ENCODE results near the gene CAMK1D.
A peak's percentile ranks its signal among the peaks of the same experiment; 100 is the strongest.
"Not testable (repeated sequence)": the region's sequence is repeated elsewhere in the genome, so short reads cannot be mapped to it uniquely, and the experiment has no call there.

The CAMK1D gene

DNA sequence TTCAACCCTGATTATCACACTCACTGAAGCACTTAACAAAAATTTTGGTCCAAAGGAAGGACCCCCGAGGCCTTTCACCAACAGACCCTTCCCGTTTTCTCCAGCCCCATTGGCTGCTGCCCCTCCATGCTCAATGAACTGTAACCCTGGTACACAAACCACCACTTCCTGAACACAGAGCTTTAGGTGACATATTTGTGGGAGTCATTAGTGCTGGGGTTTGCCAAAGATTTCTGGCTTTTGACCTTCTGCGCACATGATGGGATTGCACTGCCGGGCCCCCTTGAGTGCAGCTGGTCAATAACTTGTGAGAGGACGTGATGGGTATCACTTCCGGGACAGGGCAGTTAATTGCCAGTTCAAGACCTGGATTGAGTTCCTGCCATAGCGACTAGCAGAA lies 9.0 kb upstream of the CAMK1D start:
- DNase-seq (ENCODE audit: low read depth in 2 of 2, low spot score in 1 of 2), result no peak

DNA sequence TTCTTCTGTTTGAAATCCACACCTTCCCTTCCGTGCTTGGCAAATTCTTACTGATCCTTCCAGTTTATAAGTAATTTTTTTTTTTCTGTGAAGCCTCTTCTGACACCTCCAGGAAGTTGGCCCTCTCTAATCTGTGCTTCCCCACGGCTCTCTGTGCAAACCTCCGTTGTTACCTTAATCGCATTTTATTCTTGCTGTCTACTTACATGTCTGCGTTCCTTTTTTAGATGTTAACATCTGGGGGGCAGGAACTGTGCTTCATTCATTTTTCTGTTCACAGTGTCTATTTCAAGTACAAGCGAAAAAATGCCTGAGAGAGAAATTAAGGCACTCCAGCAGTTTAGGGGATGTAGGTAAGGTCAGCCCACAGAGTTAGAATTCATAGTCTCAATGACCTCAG lies 8.4 kb upstream of the CAMK1D start:
- DNase-seq (ENCODE audit: low read depth in 2 of 2, low spot score in 1 of 2), result no peak

- no peak for DNase-seq (ENCODE audit: low read depth in 2 of 2, low spot score in 1 of 2)
These were observed 7.8 kb upstream of the CAMK1D start for GRCh38 chr10:12341526-12341925.

DNA sequence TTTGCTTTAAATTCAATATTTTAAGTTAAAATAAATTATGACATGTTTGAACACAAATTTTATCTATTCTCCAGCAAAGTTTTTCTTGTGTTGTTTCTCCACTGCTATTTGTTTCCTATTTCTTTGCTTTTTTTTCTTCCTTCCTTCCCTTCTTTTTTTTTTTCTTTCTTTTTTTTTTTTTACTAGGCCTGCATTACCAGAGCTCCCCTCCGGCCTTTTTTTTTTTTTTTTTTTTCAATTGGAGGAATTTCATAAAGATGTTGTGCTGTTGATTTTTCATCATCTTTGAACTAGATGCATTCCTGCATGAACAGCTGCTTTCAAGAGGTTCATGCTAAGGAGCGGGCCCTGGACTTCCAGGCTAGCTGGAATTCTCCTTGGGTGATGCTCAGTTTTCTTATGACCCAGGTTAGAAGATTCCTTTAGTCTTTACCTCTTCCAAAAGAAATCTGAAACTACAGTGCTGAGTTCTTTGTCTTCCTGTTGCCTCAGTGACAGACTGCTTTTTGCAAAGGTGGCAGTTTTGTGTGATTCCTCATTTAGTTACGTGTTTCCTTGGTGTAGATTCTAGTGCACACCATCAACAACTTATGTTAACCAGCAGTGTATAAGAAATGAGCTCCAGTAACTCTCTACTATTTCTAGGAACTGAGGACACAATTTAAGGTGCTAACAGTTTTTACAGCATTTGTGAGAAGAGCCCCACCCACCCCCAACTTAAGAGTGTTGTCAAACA lies 4.8 kb upstream of the CAMK1D start:
- no peak for DNase-seq (ENCODE audit: low read depth in 2 of 2, low spot score in 1 of 2)

DNA sequence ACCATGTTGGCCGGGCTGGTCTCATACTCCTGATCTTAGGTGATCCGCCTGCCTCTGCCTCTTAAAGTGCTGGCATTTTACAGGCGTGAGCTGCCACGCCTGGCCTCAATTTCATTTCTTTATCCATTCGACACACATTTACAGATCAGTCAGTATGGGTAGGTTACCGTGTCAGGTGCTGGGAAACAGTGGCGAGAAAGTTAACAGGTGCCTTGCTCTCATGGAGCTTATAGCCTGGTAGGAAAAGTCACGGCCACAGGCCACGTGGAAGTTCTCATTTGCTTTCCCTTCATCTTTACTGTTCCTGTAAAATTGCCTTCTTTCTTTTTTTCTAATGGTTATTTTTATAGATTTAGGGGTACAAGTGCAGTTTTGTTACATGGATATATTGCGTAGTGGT lies 2.6 kb upstream of the CAMK1D start:
- no peak for DNase-seq (ENCODE audit: low read depth in 2 of 2, low spot score in 1 of 2)

GRCh38 chr10:12348294-12348869 lies 965 bp upstream of the CAMK1D start:
- DNase-seq (ENCODE audit: low read depth in 2 of 2, low spot score in 1 of 2), result no peak

- no peak for DNase-seq (ENCODE audit: low read depth in 2 of 2, low spot score in 1 of 2)
These were observed 351 bp downstream of the CAMK1D start for GRCh38 chr10:12349629-12350166.

DNA sequence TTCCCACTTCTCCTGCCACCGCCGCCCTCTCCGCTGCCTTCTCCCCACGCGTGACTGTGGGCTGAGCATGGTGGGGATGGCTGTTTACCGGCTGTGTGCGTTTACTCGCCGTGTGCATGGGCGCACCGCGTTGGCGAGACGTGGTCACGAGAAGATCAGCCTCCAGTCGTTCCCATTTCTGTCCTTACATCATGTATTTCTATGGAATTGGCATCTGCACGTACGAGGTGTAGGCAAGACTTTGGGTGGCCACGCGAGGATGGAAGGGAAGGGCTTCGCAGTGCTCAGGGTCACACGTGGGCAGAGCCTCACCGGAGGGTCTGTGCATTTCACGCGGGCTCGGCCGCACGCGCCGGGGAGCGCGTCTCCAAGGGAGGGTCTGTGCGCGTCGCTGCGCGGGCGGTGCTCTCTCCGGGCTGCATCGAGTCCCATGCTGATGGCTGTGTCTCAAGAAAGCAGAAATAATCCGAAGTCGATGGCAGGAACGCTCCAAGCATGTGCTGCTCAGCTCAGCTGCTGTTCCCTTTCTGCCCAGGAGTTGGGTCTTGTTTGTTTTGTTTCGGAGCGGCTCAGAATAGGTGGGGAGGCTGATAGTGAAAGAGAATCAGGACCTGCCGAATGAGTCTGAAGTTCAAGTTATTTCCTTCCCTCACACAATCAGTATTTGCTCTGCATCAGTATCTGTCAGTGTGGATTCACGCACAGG lies 973 bp downstream of the CAMK1D start:
- peak; percentile 11 to 12 for DNase-seq (ENCODE audit: low read depth in 2 of 2, low spot score in 1 of 2)

DNA sequence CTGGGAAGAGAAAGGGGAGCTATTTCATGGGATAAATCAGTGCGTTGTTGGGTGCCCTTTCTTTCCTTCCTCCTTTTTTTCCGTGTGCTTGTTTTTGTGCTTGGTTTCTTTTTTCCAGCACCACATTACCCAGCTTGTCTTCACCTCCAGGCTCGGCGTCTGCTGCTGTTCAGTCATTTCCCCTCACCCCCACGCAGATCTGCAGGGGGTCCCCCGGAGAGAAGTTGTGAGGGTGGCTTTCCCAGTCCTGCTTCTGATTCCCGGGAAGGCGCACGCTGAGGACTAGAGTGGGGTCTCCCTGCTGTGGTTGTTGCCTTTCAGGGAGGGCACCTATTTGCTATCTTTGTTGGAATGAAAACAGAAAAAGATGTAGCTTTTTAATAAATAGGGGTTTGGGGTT lies 1.6 kb downstream of the CAMK1D start:
- DNase-seq (ENCODE audit: low read depth in 2 of 2, low spot score in 1 of 2), result no peak

GRCh38 chr10:12351447-12351846 lies 2.1 kb downstream of the CAMK1D start:
- DNase-seq (ENCODE audit: low read depth in 2 of 2, low spot score in 1 of 2), result no peak

DNA sequence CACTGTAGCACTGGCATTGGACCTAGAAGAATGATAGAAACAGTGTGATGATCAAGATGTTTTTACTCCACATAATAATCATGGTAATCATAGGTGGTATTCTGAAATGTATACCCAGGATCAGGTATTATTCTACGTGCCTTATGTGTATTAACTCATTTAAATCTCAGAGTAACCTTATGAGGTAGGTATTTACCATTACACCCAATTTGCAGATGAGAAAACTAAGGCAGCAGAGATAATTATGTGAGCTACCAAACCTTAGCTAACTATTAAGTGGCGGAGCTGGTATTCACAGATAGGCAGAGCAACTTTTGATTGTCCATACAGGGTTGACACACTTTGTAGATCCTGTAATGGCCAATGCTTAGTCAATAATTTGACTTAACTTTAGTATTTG lies 2.5 kb downstream of the CAMK1D start:
- DNase-seq (ENCODE audit: low read depth in 2 of 2, low spot score in 1 of 2), result no peak

- DNase-seq (ENCODE audit: low read depth in 2 of 2, low spot score in 1 of 2), result no peak
These were observed 4.3 kb downstream of the CAMK1D start for GRCh38 chr10:12353399-12354242.

GRCh38 chr10:12354696-12355095 lies 5.3 kb downstream of the CAMK1D start:
- DNase-seq (ENCODE audit: low read depth in 2 of 2, low spot score in 1 of 2), result not testable (repeated sequence)

GRCh38 chr10:12355384-12355783 lies 6.0 kb downstream of the CAMK1D start:
- no peak for DNase-seq (ENCODE audit: low read depth in 2 of 2, low spot score in 1 of 2)

DNA sequence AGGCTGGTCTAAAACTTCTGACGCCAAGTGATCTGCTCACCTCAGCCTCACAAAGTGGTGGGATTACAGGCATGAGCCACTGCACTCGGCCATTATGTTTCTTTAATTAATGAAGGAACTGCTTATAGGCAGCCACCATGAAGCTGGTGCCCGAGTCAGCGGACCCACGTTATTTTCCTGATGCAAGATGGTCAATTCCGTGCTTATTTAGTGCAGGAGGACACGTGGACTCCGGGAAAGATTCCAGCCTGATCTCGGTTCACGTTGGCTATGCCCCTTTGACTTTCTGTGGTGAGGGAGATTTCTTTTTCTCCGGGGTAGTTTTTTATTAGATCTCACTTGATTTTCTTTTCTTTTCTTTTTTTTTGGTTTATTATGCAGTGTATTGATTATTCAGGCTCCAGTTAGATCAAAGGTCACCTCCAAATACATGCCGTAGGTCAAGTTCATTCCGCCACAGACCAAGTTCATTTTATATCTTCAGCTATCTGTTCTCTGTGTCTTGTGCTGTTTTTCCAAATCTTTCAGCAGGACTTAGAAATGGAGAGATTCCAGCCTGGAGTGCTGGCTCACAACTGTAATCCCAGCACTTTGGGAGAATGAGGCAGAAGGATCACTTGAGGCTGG lies 8.3 kb downstream of the CAMK1D start:
- no peak for DNase-seq (ENCODE audit: low read depth in 2 of 2, low spot score in 1 of 2)

- DNase-seq (ENCODE audit: low read depth in 2 of 2, low spot score in 1 of 2), result no peak
These were observed 9.7 kb downstream of the CAMK1D start for GRCh38 chr10:12358863-12359564.

DNA sequence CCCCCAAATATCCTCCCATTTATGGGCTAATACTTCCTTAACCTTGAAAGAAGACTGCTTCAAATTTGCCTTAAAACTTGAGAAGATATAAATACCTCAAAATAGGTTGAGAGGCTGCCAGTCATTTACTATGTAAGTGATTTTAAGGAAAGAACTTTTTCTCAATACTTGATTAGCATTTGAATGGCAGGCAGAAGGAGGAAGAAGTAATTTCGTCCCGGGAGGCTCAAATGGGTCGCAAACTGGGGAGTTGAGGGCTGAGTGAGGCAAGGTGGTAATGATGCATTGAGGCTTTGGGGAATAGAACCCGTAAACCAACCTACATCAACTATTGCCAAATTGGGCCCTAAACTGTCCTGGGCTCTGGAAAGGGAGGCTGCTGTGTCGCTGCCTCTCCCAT lies 11.1 kb downstream of the CAMK1D start:
- no peak for DNase-seq (ENCODE audit: low read depth in 2 of 2, low spot score in 1 of 2)

DNA sequence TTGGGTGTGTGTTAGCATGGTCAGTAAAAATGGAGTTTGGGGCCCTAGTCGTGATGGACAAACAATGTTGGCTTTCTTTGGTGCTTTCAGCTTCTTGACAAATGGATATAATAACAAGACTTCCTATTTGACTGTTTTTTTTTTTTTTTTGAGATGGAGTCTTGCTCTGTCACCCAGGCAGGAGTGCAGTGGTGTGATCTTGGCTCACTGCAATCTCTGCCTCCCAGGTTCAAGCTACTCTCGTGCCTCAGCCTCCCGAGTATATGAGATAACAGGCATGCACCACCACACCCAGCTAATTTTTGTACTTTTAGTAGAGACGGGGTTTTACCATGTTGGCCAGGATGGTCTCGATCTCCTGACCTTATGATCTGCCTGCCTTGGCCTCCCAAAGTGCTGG lies 11.8 kb downstream of the CAMK1D start:
- not testable (repeated sequence) for DNase-seq (ENCODE audit: low read depth in 2 of 2, low spot score in 1 of 2)

- no peak for DNase-seq (ENCODE audit: low read depth in 2 of 2, low spot score in 1 of 2)
These were observed 15.2 kb downstream of the CAMK1D start for GRCh38 chr10:12364559-12364958.

- no peak for DNase-seq (ENCODE audit: low read depth in 2 of 2, low spot score in 1 of 2)
These were observed 17.9 kb downstream of the CAMK1D start for GRCh38 chr10:12367272-12367671.
